Activated B cell treated with CpG ODN at 0.5 μM for 24 hours (primary cell): ENCODE results near the gene KRTAP4-12. TPM values are rescaled to one million over a fixed set of nuclear protein-coding genes. Genes with fewer than 3 reads are reported as not detected.
"Not testable (repeated sequence)": the region's sequence is repeated elsewhere in the genome, so short reads cannot be mapped to it uniquely, and the experiment has no call there.

Source experiments
- ATAC-seq: fragments of 200-7000 bp; cut with Tn5 transposase; one replicate; pipeline ENCODE4 v1.10.0; 2021; ENCODE audit warnings: low read depth, mild to moderate bottlenecking, moderate library complexity
- CTCF ChIA-PET: fragments of 350-600 bp; sonication (Branson Sonifier 250); formaldehyde crosslinking; loops from one replicate; lab custom pipeline; 2021; ENCODE audit warnings: antibody characterized with exemption; lab: Charles Lee
- POLR2A ChIA-PET: fragments of 350-600 bp; sonication (Branson Sonifier 250); formaldehyde crosslinking; loops from one replicate; lab custom pipeline; 2021; ENCODE audit warnings: antibody characterized with exemption; lab: Charles Lee
- DNase-seq: peaks from one replicate; pipeline ENCODE4 v3.0.0; 2022
- H3K27ac Mint-ChIP-seq: one replicate; pipeline ENCODE4 v1.8.0; 2020; ENCODE audit warnings: mixed read lengths
- H3K27me3 Mint-ChIP-seq: one replicate; pipeline ENCODE4 v1.8.0; 2021; ENCODE audit warnings: mixed read lengths
- H3K36me3 Mint-ChIP-seq: one replicate; pipeline ENCODE4 v1.8.0; 2021; ENCODE audit warnings: low read depth, mixed read lengths
- H3K4me1 Mint-ChIP-seq: one replicate; pipeline ENCODE4 v1.8.0; 2021; ENCODE audit warnings: mixed read lengths
- H3K4me3 Mint-ChIP-seq: one replicate; pipeline ENCODE4 v1.8.0; 2020; ENCODE audit warnings: mild to moderate bottlenecking, mixed read lengths
- H3K9me3 Mint-ChIP-seq: one replicate; pipeline ENCODE4 v1.8.0; 2020; ENCODE audit warnings: mixed read lengths
- intact Hi-C: fragments of 100-400 bp; cut with micrococcal nuclease; formaldehyde crosslinking; loops from one replicate; pipeline ENCODE4 v1.15.1; 2024
- total RNA-seq: library from RNA; stranded (reverse); gene quantifications from 2 replicates; pipeline ENCODE4 v1.2.3, GENCODE V29; 2022
- TF ChIP-seq, protein P1 (sequence below): fragments of 200-600 bp; IDR thresholded peaks from one replicate; pipeline ENCODE4 v1.8.0; 2022; ENCODE audit warnings: antibody characterized with exemption, mild to moderate bottlenecking

The KRTAP4-12 gene
- not detected in 2 replicates for total RNA-seq

DNA sequence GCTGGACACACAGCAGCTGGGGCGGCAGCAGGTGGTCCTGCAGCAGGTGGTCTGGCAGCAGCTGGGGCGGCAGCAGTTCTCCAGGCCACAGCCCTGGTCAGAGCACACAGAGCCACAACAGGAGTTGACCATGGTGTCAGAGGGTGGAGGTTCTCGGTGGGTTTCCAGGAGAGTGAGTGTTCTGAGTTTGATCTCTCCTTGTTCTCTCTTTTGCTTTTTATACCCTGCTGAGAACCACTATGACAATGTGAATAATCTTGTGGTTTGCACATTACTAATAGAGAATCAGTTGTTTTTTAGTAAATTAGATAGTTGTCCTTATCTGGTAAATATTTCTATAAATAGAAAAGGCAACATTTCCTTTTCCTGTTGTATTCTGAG is at the start of gene KRTAP4-12:
TSS of gene KRTAP4-12 (minus strand) at position 192 of the 381 bp plus-strand sequence. CDS start at position 132, 60 bp downstream.
- H3K27ac Mint-ChIP-seq, ATAC-seq, H3K36me3 Mint-ChIP-seq, H3K27me3 Mint-ChIP-seq, CTCF ChIA-PET, DNase-seq, H3K9me3 Mint-ChIP-seq, H3K4me3 Mint-ChIP-seq: not testable (repeated sequence)
- POLR2A ChIA-PET, result interaction anchor here (0.7 kb wide), 1 partner anchor 183 kb away, joined by 4 read pairs; no protein-coding TSS in a partner anchor
- intact Hi-C loops, result loop anchor here (5.0 kb wide), 1 partner anchor 198 kb away; no protein-coding TSS in a partner anchor
- H3K4me1 Mint-ChIP-seq, result peaks cover 28% of the 10 kb centered on the region

DNA sequence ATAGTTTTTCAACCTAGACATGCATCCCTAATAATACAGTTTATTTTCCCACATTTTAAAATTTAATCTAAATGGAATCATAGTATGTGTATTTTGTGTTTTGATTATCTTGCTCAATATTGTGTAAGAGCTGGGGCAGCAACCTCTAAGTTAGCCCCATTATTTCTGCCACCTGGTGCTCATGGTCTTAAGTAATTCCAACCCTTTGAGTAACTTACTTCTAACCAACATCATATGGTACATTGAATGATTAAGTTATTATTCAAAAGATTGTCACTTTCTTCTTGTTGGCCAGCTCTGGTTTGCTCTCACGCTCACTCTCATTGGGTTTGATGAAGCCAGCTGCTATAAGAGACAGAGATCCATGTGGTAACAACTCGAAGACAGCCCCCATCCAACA is 47.9 kb upstream of the KRTAP4-12 start:
- ATAC-seq, result no peak
- Mint-ChIP-seq H3K4me3 (no peak overlapping the region), H3K27me3 (peaks cover 10% of the 10 kb centered on the region), H3K4me1 (peaks cover 23% of the 10 kb centered on the region), H3K9me3 (no peaks in the 10 kb centered on the region), H3K36me3 (no peaks in the 10 kb centered on the region), H3K27ac (no peak overlapping the region)
- DNase-seq, result no peak
- ChIA-PET POLR2A (no interaction called here), CTCF (no interaction called here)
- TF ChIP-seq, protein P1, sequence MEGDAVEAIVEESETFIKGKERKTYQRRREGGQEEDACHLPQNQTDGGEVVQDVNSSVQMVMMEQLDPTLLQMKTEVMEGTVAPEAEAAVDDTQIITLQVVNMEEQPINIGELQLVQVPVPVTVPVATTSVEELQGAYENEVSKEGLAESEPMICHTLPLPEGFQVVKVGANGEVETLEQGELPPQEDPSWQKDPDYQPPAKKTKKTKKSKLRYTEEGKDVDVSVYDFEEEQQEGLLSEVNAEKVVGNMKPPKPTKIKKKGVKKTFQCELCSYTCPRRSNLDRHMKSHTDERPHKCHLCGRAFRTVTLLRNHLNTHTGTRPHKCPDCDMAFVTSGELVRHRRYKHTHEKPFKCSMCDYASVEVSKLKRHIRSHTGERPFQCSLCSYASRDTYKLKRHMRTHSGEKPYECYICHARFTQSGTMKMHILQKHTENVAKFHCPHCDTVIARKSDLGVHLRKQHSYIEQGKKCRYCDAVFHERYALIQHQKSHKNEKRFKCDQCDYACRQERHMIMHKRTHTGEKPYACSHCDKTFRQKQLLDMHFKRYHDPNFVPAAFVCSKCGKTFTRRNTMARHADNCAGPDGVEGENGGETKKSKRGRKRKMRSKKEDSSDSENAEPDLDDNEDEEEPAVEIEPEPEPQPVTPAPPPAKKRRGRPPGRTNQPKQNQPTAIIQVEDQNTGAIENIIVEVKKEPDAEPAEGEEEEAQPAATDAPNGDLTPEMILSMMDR, result no peak
- intact Hi-C loops, result no loop called here

DNA sequence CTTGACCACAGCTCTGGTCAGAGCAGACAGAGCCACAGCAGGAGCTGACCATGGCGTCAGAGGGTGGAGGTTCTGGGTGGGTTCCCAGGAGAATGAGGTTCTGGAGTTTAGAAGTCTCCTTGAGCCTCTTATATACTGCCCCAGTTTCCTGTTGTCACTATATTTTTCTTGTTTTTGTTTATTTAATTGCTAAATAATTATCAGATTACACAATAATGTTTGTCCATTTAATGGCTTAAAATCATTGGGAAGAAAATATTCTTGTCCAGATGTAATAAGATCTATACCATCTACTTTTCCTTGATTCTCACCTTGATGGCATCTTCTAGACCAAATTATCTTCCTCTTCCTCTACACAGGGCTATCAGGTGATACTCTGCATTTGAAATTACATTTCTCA is 44.1 kb upstream of the KRTAP4-12 start, which contains the start of gene KRTAP4-3:
TSS of gene KRTAP4-3 (minus strand) at position 101 of the 400 bp plus-strand sequence. CDS start at position 52, 49 bp downstream.
- no peak within 1 kb of the TSS for H3K27ac Mint-ChIP-seq
- POLR2A ChIA-PET, result no interaction called here
- no peaks in the 10 kb centered on the region for H3K4me1 Mint-ChIP-seq
- intact Hi-C loops, result no loop called here
- DNase-seq (no peak), ATAC-seq (no peak)
- no peak within 1 kb of the TSS for H3K4me3 Mint-ChIP-seq
- TF ChIP-seq, protein P1, result no peak
- CTCF ChIA-PET, result no interaction called here
- peaks cover 8% of the 10 kb centered on the region for H3K27me3 Mint-ChIP-seq
- no peaks in the 10 kb centered on the region for H3K9me3 Mint-ChIP-seq
- no peaks in the 10 kb centered on the region for H3K36me3 Mint-ChIP-seq

DNA sequence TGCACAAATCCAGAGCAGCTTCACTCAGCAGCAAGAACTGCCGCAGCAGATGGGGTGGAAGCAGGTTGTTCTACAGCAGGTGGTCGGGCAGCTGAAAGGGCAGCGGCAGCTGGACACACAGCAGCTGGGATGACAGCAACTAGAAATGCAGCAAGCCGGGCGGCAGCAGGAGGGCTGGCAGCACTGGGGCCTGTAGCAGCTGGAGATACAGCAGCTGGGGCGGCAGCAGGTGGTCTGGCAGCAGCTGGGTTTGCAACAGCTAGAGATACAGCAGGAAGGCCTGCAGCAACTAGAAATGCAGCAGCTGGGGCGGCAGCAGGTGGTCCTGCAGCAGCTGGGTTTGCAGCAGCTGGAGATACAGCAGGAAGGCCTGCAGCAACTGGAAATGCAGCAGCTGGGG is 43.6 kb upstream of the KRTAP4-12 start:
- TF ChIP-seq, protein P1, result no peak
- H3K27ac Mint-ChIP-seq, result no peak overlapping the region
- CTCF ChIA-PET, result no interaction called here

DNA sequence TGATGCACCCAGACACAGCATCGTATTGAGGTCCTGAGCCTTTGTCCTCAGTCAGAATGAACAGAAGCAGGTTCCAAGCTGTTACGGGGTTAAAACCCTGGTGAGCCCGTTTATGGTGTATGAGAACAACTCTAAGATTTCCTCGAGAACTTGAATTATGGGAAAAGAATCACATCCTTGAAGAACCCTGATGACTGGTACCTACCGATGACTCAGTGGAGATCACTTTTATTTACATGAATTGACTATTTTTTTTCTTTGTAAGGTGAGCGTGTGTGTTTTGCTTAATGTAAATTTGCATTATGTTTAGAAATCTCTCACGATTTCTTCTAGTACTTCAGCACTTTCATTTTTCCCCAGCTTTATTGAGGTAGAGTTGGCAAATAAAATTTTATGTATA is 39.8 kb upstream of the KRTAP4-12 start:
- Mint-ChIP-seq H3K36me3 (no peaks in the 10 kb centered on the region), H3K9me3 (no peaks in the 10 kb centered on the region), H3K27ac (no peak overlapping the region), H3K27me3 (peaks cover 11% of the 10 kb centered on the region), H3K4me3 (no peak overlapping the region), H3K4me1 (no peaks in the 10 kb centered on the region)
- POLR2A ChIA-PET, result no interaction called here
- TF ChIP-seq, protein P1, result no peak
- no peak for ATAC-seq
- CTCF ChIA-PET, result no interaction called here
- intact Hi-C loops, result no loop called here
- DNase-seq, result no peak

More for the DNA sequence above, 43.6 kb upstream of the KRTAP4-12 start:
- H3K4me3 Mint-ChIP-seq, result no peak overlapping the region
- no peak for DNase-seq
- no peaks in the 10 kb centered on the region for H3K36me3 Mint-ChIP-seq
- intact Hi-C loops, result no loop called here
- H3K27me3 Mint-ChIP-seq, result peaks cover 4% of the 10 kb centered on the region
- ATAC-seq, result no peak
- POLR2A ChIA-PET, result no interaction called here
- H3K4me1 Mint-ChIP-seq, result no peaks in the 10 kb centered on the region
- no peaks in the 10 kb centered on the region for H3K9me3 Mint-ChIP-seq

DNA sequence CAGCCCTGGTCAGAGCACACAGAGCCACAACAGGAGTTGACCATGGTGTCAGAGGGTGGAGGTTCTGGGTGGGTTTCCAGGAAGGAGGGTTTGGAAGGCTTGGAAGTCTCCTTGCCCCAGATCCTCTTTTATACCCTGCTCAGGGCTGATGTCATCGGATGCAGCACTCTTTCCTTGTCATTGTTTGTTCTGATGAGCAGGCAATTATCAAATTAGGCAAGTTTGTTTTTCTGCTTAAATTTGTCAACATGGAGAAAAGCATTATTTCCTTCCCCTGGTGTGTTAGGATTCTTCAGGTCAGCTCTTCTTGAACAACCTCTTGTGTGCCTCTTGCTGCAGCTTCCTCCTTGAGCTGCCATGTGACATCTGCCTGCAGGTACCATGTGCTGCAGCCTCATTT is 36.7 kb upstream of the KRTAP4-12 start, which contains the start of gene KRTAP4-4:
TSS of gene KRTAP4-4 (minus strand) at position 101 of the 400 bp plus-strand sequence. CDS start at position 44, 57 bp downstream.
- intact Hi-C loops, result no loop called here
- TF ChIP-seq, protein P1, result no peak
- Mint-ChIP-seq H3K27me3 (peaks cover 26% of the 10 kb centered on the region), H3K4me3 (no peak within 1 kb of the TSS), H3K9me3 (no peaks in the 10 kb centered on the region), H3K36me3 (no peaks in the 10 kb centered on the region), H3K27ac (no peak within 1 kb of the TSS), H3K4me1 (no peaks in the 10 kb centered on the region)
- ChIA-PET CTCF (no interaction called here), POLR2A (no interaction called here)
- no peak for DNase-seq
- no peak for ATAC-seq

DNA sequence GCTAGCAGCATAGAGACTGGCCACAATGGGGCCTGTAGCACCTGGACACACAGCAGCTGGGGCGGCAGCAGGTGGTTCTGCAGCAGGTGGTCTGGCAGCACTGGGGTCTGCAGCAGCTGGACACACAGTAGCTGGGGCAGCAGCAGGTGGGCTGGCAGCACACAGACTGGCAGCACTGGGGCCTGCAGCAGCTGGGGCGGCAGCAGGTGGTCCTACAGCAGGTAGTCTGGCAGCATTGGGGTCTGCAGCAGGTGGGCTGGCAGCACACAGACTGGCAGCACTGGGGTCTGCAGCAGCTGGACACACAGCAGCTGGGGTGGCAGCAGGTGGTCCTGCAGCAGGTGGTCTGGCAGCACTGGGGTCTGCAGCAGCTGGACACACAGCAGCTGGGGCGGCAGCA is 36.2 kb upstream of the KRTAP4-12 start:
- H3K36me3 Mint-ChIP-seq, H3K9me3 Mint-ChIP-seq, POLR2A ChIA-PET, H3K4me3 Mint-ChIP-seq, H3K4me1 Mint-ChIP-seq, CTCF ChIA-PET, DNase-seq, ATAC-seq, H3K27ac Mint-ChIP-seq, intact Hi-C loops: not testable (repeated sequence)
- H3K27me3 Mint-ChIP-seq, result peaks cover 28% of the 10 kb centered on the region
